Dedifferentiated amniotic fluid mesenchymal stem cell (primary cell): Measurements from ENCODE around the gene STAT2.
A peak's percentile ranks its signal among the peaks of the same experiment; 100 is the strongest.
"Not testable (repeated sequence)": the region's sequence is repeated elsewhere in the genome, so short reads cannot be mapped to it uniquely, and the experiment has no call there.

Source experiments
- DNase-seq: peaks from one replicate; pipeline ENCODE4 v3.0.0-alpha.2; 2016; ENCODE audit errors: extremely low spot score

The STAT2 gene

GRCh38 chr12:56330936-56331490 is 28.9 kb downstream of the STAT2 start:
- DNase-seq = no peak

GRCh38 chr12:56326533-56326932 is 33.4 kb downstream of the STAT2 start:
- DNase-seq = no peak

GRCh38 chr12:56326126-56326525 is 33.8 kb downstream of the STAT2 start:
- no peak for DNase-seq

GRCh38 chr12:56324206-56324605 is 35.7 kb downstream of the STAT2 start:
- no peak for DNase-seq

GRCh38 chr12:56321610-56322009 is 38.3 kb downstream of the STAT2 start:
- DNase-seq = not testable (repeated sequence)

- DNase-seq = no peak
Observed at GRCh38 chr12:56321027-56321426, 38.9 kb downstream of the STAT2 start.

GRCh38 chr12:56317675-56318074 is 42.2 kb downstream of the STAT2 start:
- DNase-seq = no peak

- peak; percentile 97 for DNase-seq
Observed at GRCh38 chr12:56315622-56316473, 44.1 kb downstream of the STAT2 start, which contains the start of gene CNPY2. Gene CNPY2 (minus strand): TSS chr12:56315988. CDS start chr12:56315217, 771 bp downstream.

- no peak for DNase-seq
Observed at GRCh38 chr12:56315249-56315621, 44.7 kb downstream of the STAT2 start.

- DNase-seq = no peak
Observed at GRCh38 chr12:56311003-56311402, 48.9 kb downstream of the STAT2 start.

GRCh38 chr12:56308714-56309113 is 51.2 kb downstream of the STAT2 start:
- no peak for DNase-seq

- no peak for DNase-seq
Observed at GRCh38 chr12:56307221-56307965, 52.5 kb downstream of the STAT2 start.

GRCh38 chr12:56304872-56305590 is 54.9 kb downstream of the STAT2 start:
- no peak for DNase-seq

GRCh38 chr12:56304276-56304675 is 55.6 kb downstream of the STAT2 start:
- no peak for DNase-seq

GRCh38 chr12:56300644-56301464 is 59.1 kb downstream of the STAT2 start:
- DNase-seq = no peak

GRCh38 chr12:56299853-56300643 is 59.9 kb downstream of the STAT2 start, which contains the start of gene CS:
Gene CS (minus strand): TSS chr12:56300330. CDS start chr12:56300201, 129 bp downstream.
- peak; percentile 96 for DNase-seq

- DNase-seq = no peak
Observed at GRCh38 chr12:56299308-56299852, 60.5 kb downstream of the STAT2 start.

- DNase-seq = no peak
Observed at GRCh38 chr12:56298828-56299227, 61.1 kb downstream of the STAT2 start.

GRCh38 chr12:56297400-56297799 is 62.5 kb downstream of the STAT2 start:
- DNase-seq = no peak

- no peak for DNase-seq
Observed at GRCh38 chr12:56296295-56296694, 63.6 kb downstream of the STAT2 start.
